Gastroesophageal sphincter (tissue), 4 donors: ENCODE results near the gene TRIOBP. TPM values are rescaled to one million over a fixed set of nuclear protein-coding genes. Genes with fewer than 3 reads are reported as not detected.
A peak's percentile ranks its signal among the peaks of the same experiment; 100 is the strongest.

ENCODE experiments used
- ATAC-seq: fragments of 150-250 bp; one replicate; pipeline ENCODE4 v1.9.1; 2016; ENCODE audit warnings: mild to moderate bottlenecking, moderate library complexity
- H3K27ac ChIP-seq, 4 donors: fragments of 200-600 bp; sonication (generic) in 3 of 4; 1 replicate in 3 of 4; 2 replicates in 1 of 4; pipeline ENCODE4 v1.5.1; 2016 to 2019
- H3K27me3 ChIP-seq: fragments of 200-600 bp; sonication (generic); one replicate; pipeline ENCODE4 v1.5.1; 2019
- H3K36me3 ChIP-seq, 2 donors: fragments of 200-600 bp; sonication (generic); one replicate each; pipeline ENCODE4 v1.5.1; 2019; ENCODE audit warnings: control low read depth in 1 of 2
- H3K4me1 ChIP-seq, 3 donors: fragments of 200-600 bp; sonication (generic); 1 replicate in 2 of 3; 2 replicates in 1 of 3; pipeline ENCODE4 v1.5.1; 2016 to 2019; ENCODE audit warnings: control low read depth in 2 of 3
- H3K4me3 ChIP-seq, 2 donors: fragments of 200-600 bp; sonication (generic); one replicate each; pipeline ENCODE4 v1.5.1; 2019; ENCODE audit warnings: mild to moderate bottlenecking in 1 of 2, moderate library complexity in 1 of 2
- H3K9me3 ChIP-seq, 3 donors: fragments of 200-600 bp; sonication (generic); one replicate each; pipeline ENCODE4 v1.5.1; 2017 to 2019; ENCODE audit warnings: control low read depth in 2 of 3
- EP300 ChIP-seq: sonication (generic); formaldehyde crosslinking; IDR thresholded peaks from one replicate; pipeline ENCODE4 v1.6.1; 2017; ENCODE audit warnings: antibody characterized with exemption, mild to moderate bottlenecking
- POLR2A ChIP-seq, 2 donors: fragments of 450-650 bp; IDR thresholded peaks; one replicate each; pipeline ENCODE4 v1.6.1; 2017; ENCODE audit warnings: antibody characterized with exemption in 2 of 2, mild to moderate bottlenecking in 2 of 2, moderate library complexity in 1 of 2
- POLR2AphosphoS5 ChIP-seq: sonication (generic); formaldehyde crosslinking; IDR thresholded peaks from one replicate; pipeline ENCODE4 v1.6.1; 2017; ENCODE audit warnings: antibody characterized with exemption
- WGBS, 2 donors: methylation state at CpG; one replicate each; pipeline ENCODE4 v1.1.5; 2018; ENCODE audit warnings: low coverage in 1 of 2; 5-methylcytosine and 5-hydroxymethylcytosine counted together
- total RNA-seq, 4 donors: library from RNA; depleted of rRNA; stranded (reverse); fragments of >200 nt; gene quantifications; one replicate each; pipeline ENCODE4 v1.1.0, GENCODE V29; 2016
- TF ChIP-seq, protein P1 (sequence below), 4 experiments: fragments of 200-600 bp in 2 of 4; fragments of 450-650 bp in 2 of 4; sonication (generic) in 1 of 4; IDR thresholded peaks; one replicate each; pipeline ENCODE4 v1.5.1; 2017 to 2019; ENCODE audit warnings: antibody characterized with exemption in 4 of 4, mild to moderate bottlenecking in 2 of 4, moderate library complexity in 2 of 4

The TRIOBP gene
- total RNA-seq, 4 donors from 2014 or later: 128 to 234 (median 137) TPM

GRCh38 chr22:37801946-37802309, 105.1 kb downstream of the TRIOBP start:
- 0 to 7% methylated on average over 7 to 9 of the region's 13 CpGs for WGBS, 2 donors
- peaks cover 0 to 48% (median 19%) of the 10 kb centered on the region in 3 donors for H3K4me1 ChIP-seq
- peak overlapping the region; percentile 52 to 69 for H3K4me3 ChIP-seq
- no peaks in the 10 kb centered on the region for H3K36me3 ChIP-seq
- TF ChIP-seq, protein P1, sequence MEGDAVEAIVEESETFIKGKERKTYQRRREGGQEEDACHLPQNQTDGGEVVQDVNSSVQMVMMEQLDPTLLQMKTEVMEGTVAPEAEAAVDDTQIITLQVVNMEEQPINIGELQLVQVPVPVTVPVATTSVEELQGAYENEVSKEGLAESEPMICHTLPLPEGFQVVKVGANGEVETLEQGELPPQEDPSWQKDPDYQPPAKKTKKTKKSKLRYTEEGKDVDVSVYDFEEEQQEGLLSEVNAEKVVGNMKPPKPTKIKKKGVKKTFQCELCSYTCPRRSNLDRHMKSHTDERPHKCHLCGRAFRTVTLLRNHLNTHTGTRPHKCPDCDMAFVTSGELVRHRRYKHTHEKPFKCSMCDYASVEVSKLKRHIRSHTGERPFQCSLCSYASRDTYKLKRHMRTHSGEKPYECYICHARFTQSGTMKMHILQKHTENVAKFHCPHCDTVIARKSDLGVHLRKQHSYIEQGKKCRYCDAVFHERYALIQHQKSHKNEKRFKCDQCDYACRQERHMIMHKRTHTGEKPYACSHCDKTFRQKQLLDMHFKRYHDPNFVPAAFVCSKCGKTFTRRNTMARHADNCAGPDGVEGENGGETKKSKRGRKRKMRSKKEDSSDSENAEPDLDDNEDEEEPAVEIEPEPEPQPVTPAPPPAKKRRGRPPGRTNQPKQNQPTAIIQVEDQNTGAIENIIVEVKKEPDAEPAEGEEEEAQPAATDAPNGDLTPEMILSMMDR (IDR thresholded peaks at IDR 0.05): no peak
- TF ChIP-seq POLR2A (IDR thresholded peaks at IDR 0.05) (no peak), EP300 (no peak), POLR2AphosphoS5 (no peak)
- H3K27me3 ChIP-seq: no peaks in the 10 kb centered on the region
- no peak for ATAC-seq
- no peaks in the 10 kb centered on the region for H3K9me3 ChIP-seq
- H3K27ac ChIP-seq: peak overlapping the region in 2 of 4 donors; percentile 64 to 72

DNA sequence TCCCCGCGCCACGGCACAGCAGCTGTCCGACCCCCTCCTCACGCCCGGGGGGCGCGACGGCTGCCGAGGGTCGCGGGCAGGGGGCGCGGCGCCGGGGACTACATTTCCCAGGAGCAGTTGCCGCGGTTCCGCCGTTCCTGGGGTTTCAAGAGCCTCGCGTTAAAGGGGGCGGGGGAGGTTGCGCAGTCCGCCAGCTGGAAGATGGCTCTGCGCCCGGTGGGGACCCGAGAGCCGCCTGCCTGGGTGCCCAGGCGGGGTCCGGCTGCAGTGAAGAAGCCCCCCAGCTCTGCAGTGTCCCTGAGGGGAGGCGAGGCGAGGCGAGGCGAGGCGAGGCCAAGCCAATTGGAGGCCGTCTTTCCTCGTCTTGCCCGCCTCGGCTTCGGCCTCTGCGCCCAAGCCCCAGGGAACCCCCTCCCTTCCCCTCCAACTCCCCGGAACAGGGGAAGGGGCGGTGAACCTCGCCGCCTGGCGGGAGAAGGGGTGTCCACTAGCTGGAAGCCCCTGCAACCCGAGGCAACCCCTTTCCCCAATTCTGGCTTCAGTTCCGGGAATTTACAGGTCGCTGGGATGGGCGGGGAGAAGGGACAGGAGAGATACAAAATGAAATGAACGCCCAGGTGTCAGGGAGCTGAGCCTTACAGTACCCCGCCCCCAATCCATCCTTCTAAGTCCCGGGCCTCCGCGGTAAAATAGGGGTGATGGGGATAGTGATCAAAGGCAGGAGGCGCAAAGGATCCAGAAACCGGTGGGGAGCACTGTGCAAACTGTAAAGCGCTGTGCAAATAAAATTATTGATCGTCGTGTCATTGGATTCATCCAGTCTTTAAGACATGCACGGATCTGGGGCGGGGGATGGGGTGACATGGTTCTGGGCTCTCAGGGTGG, 105.7 kb downstream of the TRIOBP start:
- TF ChIP-seq, protein P1 (IDR thresholded peaks at IDR 0.05): peak in 1 of 4 experiments; percentile 15
- TF ChIP-seq EP300: no peak
- TF ChIP-seq POLR2AphosphoS5: peak; percentile 27
- TF ChIP-seq POLR2A (IDR thresholded peaks at IDR 0.05): peak; percentile 22 to 34
- Histone ChIP-seq H3K27ac (peak overlapping the region in 3 of 4 donors; percentile 3 to 72 (median 64)), H3K4me3 (peak overlapping the region; percentile 52 to 69), H3K9me3 (no peaks in the 10 kb centered on the region), H3K4me1 (peaks cover 0 to 54% (median 19%) of the 10 kb centered on the region in 3 donors), H3K36me3 (no peaks in the 10 kb centered on the region), H3K27me3 (no peaks in the 10 kb centered on the region)
- ATAC-seq: no peak
- 6 to 22% methylated on average over 6 to 12 of the region's 63 CpGs for WGBS, 2 donors

DNA sequence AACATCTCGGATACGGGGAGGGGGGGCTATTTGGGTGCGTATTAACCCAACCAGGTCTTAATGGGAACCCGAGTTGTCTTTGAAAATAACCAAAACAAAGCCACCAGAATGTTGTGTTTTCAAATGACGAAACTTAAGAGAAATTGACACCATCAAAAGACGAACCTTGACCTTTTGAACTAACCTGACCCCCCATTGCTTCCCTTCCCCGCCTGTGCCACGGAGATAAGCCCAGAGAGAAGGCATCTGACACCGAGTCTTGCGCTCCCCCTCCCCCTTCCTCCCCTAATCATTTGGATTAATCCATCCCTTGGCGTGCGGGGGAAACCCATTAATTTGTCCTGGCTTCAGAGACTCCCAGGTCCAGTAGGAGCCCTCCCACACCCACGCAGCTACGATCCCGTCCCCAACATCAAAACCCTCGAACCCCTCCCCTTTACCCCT, 106.4 kb downstream of the TRIOBP start:
- Histone ChIP-seq H3K9me3 (no peaks in the 10 kb centered on the region), H3K27ac (peak overlapping the region in 1 of 4 donors; percentile 72), H3K36me3 (no peaks in the 10 kb centered on the region), H3K27me3 (no peaks in the 10 kb centered on the region), H3K4me1 (peaks cover 0 to 58% (median 20%) of the 10 kb centered on the region in 3 donors), H3K4me3 (peak overlapping the region in 1 of 2 donors; percentile 69)
- WGBS, 2 donors: 46 to 48% methylated on average over 8 to 14 of the region's 16 CpGs
- TF ChIP-seq EP300 (no peak), POLR2AphosphoS5 (no peak), POLR2A (IDR thresholded peaks at IDR 0.05) (no peak)
- TF ChIP-seq, protein P1 (IDR thresholded peaks at IDR 0.05): no peak
- ATAC-seq: no peak

- no peaks in the 10 kb centered on the region for H3K36me3 ChIP-seq
- peak overlapping the region in 1 of 2 donors; percentile 71 for H3K4me3 ChIP-seq
- no peaks in the 10 kb centered on the region for H3K27me3 ChIP-seq
- TF ChIP-seq POLR2A (IDR thresholded peaks at IDR 0.05) (no peak), EP300 (no peak), POLR2AphosphoS5 (no peak)
- TF ChIP-seq, protein P1 (IDR thresholded peaks at IDR 0.05): no peak
- peak overlapping the region in 3 of 4 donors; percentile 80 to 96 (median 93) for H3K27ac ChIP-seq
- no peaks in the 10 kb centered on the region for H3K9me3 ChIP-seq
- 68% methylated on average over 5 of the region's 34 CpGs; no CpG with 5 or more reads in 1 of the 2 donors for WGBS, 2 donors
- H3K4me1 ChIP-seq: peaks cover 0 to 64% (median 24%) of the 10 kb centered on the region in 3 donors
- no peak for ATAC-seq
Measured at GRCh38 chr22:37803639-37804351, 106.9 kb downstream of the TRIOBP start.
